HepG2 (cell line): ENCODE measurements around the gene ARFGEF2. TPM values are rescaled to one million over a fixed set of nuclear protein-coding genes. Genes with fewer than 3 reads are reported as not detected.

ENCODE experiments used
- CEBPG ChIP-seq: IDR thresholded peaks from 2 replicates; pipeline ENCODE4 v1.6.1; 2016
- FOSL2 ChIP-seq: sonication (generic); formaldehyde crosslinking; IDR thresholded peaks from 2 replicates; pipeline ENCODE4 v1.4.0; 2020; ENCODE audit warnings: missing genetic modification reagents
- HDAC1 ChIP-seq: sonication (generic); formaldehyde crosslinking; IDR thresholded peaks from 2 replicates; pipeline ENCODE4 v1.5.1; 2020; ENCODE audit warnings: mild to moderate bottlenecking, missing genetic modification reagents
- MIXL1 ChIP-seq: IDR thresholded peaks from 2 replicates; pipeline ENCODE4 v1.6.1; 2016
- NONO ChIP-seq, 2 experiments: fragments of 450-650 bp in 1 of 2; sonication (generic) in 1 of 2; formaldehyde crosslinking in 1 of 2; IDR thresholded peaks in 1 of 2; conservative IDR thresholded peaks in 1 of 2; 2 replicates each; pipeline versions ENCODE4 v1.6.1 to v1.8.0; 2017 to 2022; ENCODE audit warnings: mild to moderate bottlenecking in 1 of 2, missing genetic modification reagents in 1 of 2, moderate library complexity in 1 of 2
- RFX1 ChIP-seq: fragments of 450-650 bp; IDR thresholded peaks from 2 replicates; pipeline ENCODE4 v1.6.1; 2017
- TCF12 ChIP-seq, 2 experiments: fragments of 450-650 bp in 1 of 2; sonication (generic) in 1 of 2; formaldehyde crosslinking in 1 of 2; IDR thresholded peaks; 2 replicates each; pipeline versions ENCODE4 v1.6.1 to v1.8.0; 2017 to 2022; ENCODE audit warnings: antibody characterized with exemption in 1 of 2, mild to moderate bottlenecking in 1 of 2, missing genetic modification reagents in 1 of 2, moderate library complexity in 1 of 2
- TSC22D2 ChIP-seq: sonication (generic); formaldehyde crosslinking; IDR thresholded peaks from 2 replicates; pipeline ENCODE4 v1.5.1; 2020; ENCODE audit warnings: missing genetic modification reagents, mild to moderate bottlenecking, borderline replicate concordance
- ZFP37 ChIP-seq: sonication (generic); formaldehyde crosslinking; IDR thresholded peaks from 2 replicates; pipeline ENCODE4 v1.4.0; 2020; ENCODE audit warnings: missing genetic modification reagents, borderline replicate concordance
- ZNF205 ChIP-seq: IDR thresholded peaks from 2 replicates; pipeline ENCODE4 v1.6.1; 2018; ENCODE audit warnings: missing biosample characterization, missing genetic modification reagents
- ZNF224 ChIP-seq: sonication (generic); formaldehyde crosslinking; IDR thresholded peaks from 2 replicates; pipeline ENCODE4 v1.5.0; 2020; ENCODE audit warnings: mild to moderate bottlenecking, missing genetic modification reagents
- ZNF543 ChIP-seq: sonication (generic); formaldehyde crosslinking; IDR thresholded peaks from 2 replicates; pipeline ENCODE4 v1.4.0; 2020; ENCODE audit warnings: mild to moderate bottlenecking, missing genetic modification reagents
- ZSCAN25 ChIP-seq: sonication (generic); formaldehyde crosslinking; IDR thresholded peaks from 2 replicates; pipeline ENCODE4 v1.8.0; 2022; ENCODE audit warnings: mild to moderate bottlenecking, missing genetic modification reagents
- polyA plus RNA-seq, 8 experiments: library from polyadenylated mRNA; depleted of rRNA in 3 of 8; stranded (reverse) in 7 of 8; unstranded in 1 of 8; fragments of >200 nt; fragmentation: Illumina TruSeq in 4 of 8; extraction: Trizol in 4 of 8; gene quantifications; 2 replicates each; pipeline versions ENCODE4 v1.2.1 to v1.2.3, GENCODE V29; 2011 to 2016; ENCODE audit warnings: low read depth in 4 of 8, missing spikeins in 1 of 8, mixed read lengths in 1 of 8; ENCODE audit not compliant: insufficient read depth in 1 of 8
- total RNA-seq, 5 experiments: library from RNA; depleted of rRNA; stranded (reverse); fragments of >200 nt; fragmentation: Illumina TruSeq; extraction: Trizol; gene quantifications; 2 replicates each; pipeline ENCODE4 v1.2.3, GENCODE V29; 2016; ENCODE audit warnings: low read depth in 1 of 5
- TF ChIP-seq, protein P1 (sequence below): sonication (generic); formaldehyde crosslinking; IDR thresholded peaks from 2 replicates; pipeline ENCODE4 v1.8.1; 2023; ENCODE audit warnings: mild to moderate bottlenecking, moderate library complexity, missing genetic modification reagents
- TF ChIP-seq, protein P2 (sequence below): sonication (generic); formaldehyde crosslinking; IDR thresholded peaks from 2 replicates; pipeline ENCODE4 v1.5.0; 2020; ENCODE audit warnings: mild to moderate bottlenecking, missing genetic modification reagents, moderate library complexity
- TF ChIP-seq, protein P3 (sequence below): sonication (generic); formaldehyde crosslinking; IDR thresholded peaks from 2 replicates; pipeline ENCODE4 v1.5.0; 2020; ENCODE audit warnings: mild to moderate bottlenecking, missing genetic modification reagents, borderline replicate concordance
- TF ChIP-seq, protein P4 (sequence below): sonication (generic); formaldehyde crosslinking; conservative IDR thresholded peaks from 2 replicates; pipeline ENCODE4 v1.4.0; 2020; ENCODE audit warnings: mild to moderate bottlenecking, missing genetic modification reagents, moderate library complexity

Gene ARFGEF2
- total and polyA plus RNA-seq, 2 of the 13 experiments (the other 11 are each of a cell fraction or from before 2014, with no cell fraction given), result 44.0 to 60.8 TPM

GRCh38 chr20:48932375-48932941 lies 10.9 kb downstream of the ARFGEF2 start (continued):
- TF ChIP-seq, protein P1, sequence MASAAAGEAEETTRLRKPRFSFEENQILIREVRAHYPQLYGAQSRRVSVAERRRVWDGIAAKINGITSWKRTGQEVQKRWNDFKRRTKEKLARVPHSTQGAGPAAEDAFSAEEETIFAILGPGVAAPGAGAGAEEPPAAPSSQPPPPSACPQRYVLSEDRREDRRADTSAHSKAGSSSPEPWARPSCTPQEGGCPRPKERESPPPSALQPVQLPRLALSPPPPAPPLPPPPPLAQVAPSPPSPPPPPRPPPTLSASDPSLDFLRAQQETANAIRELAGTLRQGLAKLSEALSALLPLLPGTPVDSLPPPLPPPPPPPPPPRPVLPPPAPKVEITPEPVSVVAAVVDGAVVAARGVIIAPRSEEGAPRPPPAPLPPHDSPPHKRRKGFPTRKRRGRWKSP (CRISPR knock-in tag), result no peak
- TF ChIP-seq ZNF205 (peak; percentile 54; the same call in 1 of the 2 replicates), RFX1 (no peak), NONO (IDR thresholded peaks at IDR 0.05) (no peak), NONO (CRISPR knock-in tag; conservative IDR thresholded peaks at IDR 0.05) (peak; percentile 35; the same call in 1 of the 2 replicates), ZFP37 (CRISPR knock-in tag) (0 out of 2 replicates have a peak, but pooled peaks have one; percentile 17), CEBPG (CRISPR knock-in tag) (peak; percentile 44), TSC22D2 (CRISPR knock-in tag) (no peak), HDAC1 (peak; percentile 54), MIXL1 (CRISPR knock-in tag) (peak; percentile 77), ZSCAN25 (peak; percentile 26), TCF12 (IDR thresholded peaks at IDR 0.05) (no peak), TCF12 (CRISPR knock-in tag; IDR thresholded peaks at IDR 0.05) (0 out of 2 replicates have a peak, but pooled peaks have one; percentile 31), ZNF543 (CRISPR knock-in tag) (0 out of 2 replicates have a peak, but pooled peaks have one; percentile 8), FOSL2 (CRISPR knock-in tag) (peak; percentile 6; the same call in 1 of the 2 replicates), ZNF224 (CRISPR knock-in tag) (0 out of 2 replicates have a peak, but pooled peaks have one; percentile 67)
- TF ChIP-seq, protein P2, sequence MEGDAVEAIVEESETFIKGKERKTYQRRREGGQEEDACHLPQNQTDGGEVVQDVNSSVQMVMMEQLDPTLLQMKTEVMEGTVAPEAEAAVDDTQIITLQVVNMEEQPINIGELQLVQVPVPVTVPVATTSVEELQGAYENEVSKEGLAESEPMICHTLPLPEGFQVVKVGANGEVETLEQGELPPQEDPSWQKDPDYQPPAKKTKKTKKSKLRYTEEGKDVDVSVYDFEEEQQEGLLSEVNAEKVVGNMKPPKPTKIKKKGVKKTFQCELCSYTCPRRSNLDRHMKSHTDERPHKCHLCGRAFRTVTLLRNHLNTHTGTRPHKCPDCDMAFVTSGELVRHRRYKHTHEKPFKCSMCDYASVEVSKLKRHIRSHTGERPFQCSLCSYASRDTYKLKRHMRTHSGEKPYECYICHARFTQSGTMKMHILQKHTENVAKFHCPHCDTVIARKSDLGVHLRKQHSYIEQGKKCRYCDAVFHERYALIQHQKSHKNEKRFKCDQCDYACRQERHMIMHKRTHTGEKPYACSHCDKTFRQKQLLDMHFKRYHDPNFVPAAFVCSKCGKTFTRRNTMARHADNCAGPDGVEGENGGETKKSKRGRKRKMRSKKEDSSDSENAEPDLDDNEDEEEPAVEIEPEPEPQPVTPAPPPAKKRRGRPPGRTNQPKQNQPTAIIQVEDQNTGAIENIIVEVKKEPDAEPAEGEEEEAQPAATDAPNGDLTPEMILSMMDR (CRISPR knock-in tag), result peak; percentile 11; the same call in 1 of the 2 replicates
- TF ChIP-seq, protein P3, sequence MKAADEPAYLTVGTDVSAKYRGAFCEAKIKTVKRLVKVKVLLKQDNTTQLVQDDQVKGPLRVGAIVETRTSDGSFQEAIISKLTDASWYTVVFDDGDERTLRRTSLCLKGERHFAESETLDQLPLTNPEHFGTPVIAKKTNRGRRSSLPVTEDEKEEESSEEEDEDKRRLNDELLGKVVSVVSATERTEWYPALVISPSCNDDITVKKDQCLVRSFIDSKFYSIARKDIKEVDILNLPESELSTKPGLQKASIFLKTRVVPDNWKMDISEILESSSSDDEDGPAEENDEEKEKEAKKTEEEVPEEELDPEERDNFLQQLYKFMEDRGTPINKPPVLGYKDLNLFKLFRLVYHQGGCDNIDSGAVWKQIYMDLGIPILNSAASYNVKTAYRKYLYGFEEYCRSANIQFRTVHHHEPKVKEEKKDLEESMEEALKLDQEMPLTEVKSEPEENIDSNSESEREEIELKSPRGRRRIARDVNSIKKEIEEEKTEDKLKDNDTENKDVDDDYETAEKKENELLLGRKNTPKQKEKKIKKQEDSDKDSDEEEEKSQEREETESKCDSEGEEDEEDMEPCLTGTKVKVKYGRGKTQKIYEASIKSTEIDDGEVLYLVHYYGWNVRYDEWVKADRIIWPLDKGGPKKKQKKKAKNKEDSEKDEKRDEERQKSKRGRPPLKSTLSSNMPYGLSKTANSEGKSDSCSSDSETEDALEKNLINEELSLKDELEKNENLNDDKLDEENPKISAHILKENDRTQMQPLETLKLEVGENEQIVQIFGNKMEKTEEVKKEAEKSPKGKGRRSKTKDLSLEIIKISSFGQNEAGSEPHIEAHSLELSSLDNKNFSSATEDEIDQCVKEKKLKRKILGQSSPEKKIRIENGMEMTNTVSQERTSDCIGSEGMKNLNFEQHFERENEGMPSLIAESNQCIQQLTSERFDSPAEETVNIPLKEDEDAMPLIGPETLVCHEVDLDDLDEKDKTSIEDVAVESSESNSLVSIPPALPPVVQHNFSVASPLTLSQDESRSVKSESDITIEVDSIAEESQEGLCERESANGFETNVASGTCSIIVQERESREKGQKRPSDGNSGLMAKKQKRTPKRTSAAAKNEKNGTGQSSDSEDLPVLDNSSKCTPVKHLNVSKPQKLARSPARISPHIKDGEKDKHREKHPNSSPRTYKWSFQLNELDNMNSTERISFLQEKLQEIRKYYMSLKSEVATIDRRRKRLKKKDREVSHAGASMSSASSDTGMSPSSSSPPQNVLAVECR (CRISPR knock-in tag), result peak; percentile 61; the same call in 1 of the 2 replicates
- TF ChIP-seq, protein P4, sequence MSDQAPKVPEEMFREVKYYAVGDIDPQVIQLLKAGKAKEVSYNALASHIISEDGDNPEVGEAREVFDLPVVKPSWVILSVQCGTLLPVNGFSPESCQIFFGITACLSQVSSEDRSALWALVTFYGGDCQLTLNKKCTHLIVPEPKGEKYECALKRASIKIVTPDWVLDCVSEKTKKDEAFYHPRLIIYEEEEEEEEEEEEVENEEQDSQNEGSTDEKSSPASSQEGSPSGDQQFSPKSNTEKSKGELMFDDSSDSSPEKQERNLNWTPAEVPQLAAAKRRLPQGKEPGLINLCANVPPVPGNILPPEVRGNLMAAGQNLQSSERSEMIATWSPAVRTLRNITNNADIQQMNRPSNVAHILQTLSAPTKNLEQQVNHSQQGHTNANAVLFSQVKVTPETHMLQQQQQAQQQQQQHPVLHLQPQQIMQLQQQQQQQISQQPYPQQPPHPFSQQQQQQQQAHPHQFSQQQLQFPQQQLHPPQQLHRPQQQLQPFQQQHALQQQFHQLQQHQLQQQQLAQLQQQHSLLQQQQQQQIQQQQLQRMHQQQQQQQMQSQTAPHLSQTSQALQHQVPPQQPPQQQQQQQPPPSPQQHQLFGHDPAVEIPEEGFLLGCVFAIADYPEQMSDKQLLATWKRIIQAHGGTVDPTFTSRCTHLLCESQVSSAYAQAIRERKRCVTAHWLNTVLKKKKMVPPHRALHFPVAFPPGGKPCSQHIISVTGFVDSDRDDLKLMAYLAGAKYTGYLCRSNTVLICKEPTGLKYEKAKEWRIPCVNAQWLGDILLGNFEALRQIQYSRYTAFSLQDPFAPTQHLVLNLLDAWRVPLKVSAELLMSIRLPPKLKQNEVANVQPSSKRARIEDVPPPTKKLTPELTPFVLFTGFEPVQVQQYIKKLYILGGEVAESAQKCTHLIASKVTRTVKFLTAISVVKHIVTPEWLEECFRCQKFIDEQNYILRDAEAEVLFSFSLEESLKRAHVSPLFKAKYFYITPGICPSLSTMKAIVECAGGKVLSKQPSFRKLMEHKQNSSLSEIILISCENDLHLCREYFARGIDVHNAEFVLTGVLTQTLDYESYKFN, result peak; percentile 74
